ENCODE results near the gene PCSK4.

Gene PCSK4

DNA sequence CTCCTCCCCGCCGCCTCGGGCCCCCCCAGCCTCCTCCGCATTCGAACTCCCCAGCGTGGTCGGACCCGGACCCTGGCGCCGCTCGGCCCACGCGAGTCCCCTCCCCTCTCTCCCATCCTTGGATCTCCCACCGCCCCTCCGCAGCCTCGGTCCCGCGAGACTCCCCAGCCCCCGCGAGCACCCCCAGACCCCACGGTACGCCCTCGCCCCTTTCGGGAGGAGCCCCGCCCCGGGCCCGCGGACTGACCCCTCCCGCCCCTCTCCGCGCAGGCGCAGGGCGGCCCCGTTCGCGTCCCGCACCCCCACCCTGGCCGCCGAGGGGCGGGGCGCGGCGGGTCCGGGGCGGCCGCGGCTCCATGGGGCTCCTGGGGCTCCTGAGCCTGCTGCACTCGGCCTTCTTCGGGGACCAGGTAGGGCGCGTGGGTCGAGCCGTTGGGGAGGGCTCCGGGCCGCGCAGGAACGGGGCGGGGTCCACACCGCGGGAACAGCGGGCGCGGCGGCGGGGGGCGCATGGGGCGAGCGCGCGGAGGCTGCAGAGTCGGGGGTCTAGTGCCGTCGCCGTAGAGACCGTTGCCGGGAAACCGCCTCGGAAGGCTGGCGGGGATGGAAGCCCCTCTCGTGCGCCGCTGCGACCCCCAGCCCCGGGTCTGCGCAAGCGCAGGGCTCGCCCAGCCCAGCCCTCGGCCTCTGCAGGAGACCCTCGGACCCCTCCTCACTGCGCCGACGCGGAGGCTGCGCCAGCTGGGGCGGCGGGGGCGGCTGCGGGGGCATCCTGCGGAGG is 44.0 kb downstream of the PCSK4 start:
- H3K4me3 ChIP-seq (ENCODE audit: low read depth, low read length): peak overlapping the region; percentile 33
- TF ChIP-seq, protein P1, sequence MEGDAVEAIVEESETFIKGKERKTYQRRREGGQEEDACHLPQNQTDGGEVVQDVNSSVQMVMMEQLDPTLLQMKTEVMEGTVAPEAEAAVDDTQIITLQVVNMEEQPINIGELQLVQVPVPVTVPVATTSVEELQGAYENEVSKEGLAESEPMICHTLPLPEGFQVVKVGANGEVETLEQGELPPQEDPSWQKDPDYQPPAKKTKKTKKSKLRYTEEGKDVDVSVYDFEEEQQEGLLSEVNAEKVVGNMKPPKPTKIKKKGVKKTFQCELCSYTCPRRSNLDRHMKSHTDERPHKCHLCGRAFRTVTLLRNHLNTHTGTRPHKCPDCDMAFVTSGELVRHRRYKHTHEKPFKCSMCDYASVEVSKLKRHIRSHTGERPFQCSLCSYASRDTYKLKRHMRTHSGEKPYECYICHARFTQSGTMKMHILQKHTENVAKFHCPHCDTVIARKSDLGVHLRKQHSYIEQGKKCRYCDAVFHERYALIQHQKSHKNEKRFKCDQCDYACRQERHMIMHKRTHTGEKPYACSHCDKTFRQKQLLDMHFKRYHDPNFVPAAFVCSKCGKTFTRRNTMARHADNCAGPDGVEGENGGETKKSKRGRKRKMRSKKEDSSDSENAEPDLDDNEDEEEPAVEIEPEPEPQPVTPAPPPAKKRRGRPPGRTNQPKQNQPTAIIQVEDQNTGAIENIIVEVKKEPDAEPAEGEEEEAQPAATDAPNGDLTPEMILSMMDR (IDR thresholded peaks at IDR 0.05; ENCODE audit: low read depth, low read length): no peak

DNA sequence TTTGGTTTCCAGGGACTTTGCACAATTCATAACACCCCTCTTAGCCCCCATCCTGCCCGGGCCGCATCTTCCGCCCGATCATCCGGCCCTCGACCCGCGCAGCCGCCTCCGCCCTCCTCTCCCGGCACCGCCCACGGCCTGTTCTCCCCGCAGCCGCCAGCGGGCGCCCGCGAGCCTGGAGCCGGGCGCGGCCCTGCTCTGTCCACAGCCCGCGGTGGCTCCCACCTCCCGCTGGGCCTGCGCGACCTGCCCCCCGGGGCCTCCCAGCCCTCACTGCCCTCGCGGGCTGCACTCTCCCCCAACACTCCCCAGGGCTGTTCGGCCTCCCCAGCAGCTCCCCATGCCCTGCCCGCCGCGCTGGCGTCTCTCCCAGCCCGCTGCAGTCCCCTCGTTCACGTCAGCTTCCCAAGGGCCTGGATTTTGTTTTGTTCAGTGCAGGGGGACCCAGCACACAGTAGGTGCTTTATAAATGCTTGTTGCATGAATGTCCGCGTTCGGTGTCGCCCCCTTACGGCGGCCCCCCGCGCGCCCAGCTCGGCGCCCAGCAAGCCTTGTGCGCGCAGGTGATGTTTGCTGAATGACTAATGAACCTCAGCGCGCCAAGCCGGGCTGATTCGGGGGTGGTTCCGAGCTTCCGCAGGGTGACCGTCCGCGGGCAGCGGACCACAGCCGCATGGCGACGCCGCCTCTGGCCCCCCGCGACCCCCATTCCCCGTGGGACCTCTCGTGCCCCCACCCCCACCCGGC is 44.8 kb downstream of the PCSK4 start:
- peak overlapping the region; percentile 33; the same call in 1 of the 2 replicates for H3K4me3 ChIP-seq (ENCODE audit: low read depth, low read length)
- TF ChIP-seq, protein P1 (IDR thresholded peaks at IDR 0.05; ENCODE audit: low read depth, low read length): peak; percentile 82

DNA sequence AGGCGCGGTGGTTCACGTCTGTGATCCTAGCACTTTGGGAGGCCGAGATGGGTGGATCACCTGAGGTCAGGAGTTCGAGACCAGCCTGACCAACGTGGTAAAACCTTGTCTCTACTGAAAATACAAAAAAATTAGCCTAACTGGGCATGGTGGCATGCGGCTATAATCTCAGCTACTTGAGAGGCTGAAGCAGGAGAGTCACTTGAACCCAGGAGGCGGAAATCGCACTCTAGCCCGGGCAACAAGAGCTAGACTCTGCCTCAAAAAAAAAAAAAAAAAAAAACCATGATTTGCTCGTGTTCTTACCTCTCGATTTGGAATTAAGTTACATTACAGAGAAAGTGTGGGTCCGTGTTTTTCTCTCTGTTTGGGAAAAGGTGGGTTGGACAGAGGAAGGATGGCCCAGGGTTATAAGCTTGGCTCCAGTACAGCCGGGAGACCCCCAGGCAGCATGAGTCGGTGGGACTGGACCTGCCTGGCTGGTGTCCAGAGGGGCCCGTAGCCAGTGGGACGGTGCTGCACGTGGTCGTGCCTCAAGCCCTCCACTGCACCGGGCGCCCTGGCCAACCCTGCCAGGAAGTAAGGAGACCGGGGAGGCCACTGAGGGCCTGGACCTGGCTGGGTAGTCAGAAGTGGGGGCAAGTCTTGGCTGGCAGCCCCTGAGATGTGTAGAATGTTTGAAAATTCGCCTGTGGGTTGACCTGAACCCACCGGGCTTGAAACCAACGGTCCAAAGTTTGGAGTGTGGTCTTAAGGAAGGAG is 48.3 kb downstream of the PCSK4 start:
- no peak overlapping the region for H3K4me3 ChIP-seq (ENCODE audit: low read depth, low read length)
- TF ChIP-seq, protein P1 (IDR thresholded peaks at IDR 0.05; ENCODE audit: low read depth, low read length): no peak

DNA sequence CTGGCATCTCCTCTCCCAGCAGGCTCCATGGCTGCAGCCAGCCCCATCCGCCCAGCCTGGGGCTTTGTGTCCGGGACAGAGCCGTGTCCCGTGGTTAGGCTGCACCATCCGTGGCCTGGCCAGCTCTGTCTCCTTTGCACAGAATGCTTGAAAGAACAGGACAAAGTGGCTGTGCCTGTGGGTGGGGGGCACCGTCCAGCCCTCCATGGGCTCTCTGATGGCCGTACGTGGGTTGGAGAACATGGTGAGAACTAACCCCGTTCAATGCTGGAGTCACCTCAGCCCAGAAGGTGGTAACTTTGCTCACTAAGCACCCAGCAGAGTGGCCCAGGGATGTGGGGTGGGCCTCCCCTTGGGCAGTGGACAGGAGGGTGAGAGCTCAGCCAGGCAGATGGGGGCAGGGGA is 49.1 kb downstream of the PCSK4 start:
- TF ChIP-seq, protein P1 (IDR thresholded peaks at IDR 0.05; ENCODE audit: low read depth, low read length): no peak
- H3K4me3 ChIP-seq (ENCODE audit: low read depth, low read length): no peak overlapping the region

DNA sequence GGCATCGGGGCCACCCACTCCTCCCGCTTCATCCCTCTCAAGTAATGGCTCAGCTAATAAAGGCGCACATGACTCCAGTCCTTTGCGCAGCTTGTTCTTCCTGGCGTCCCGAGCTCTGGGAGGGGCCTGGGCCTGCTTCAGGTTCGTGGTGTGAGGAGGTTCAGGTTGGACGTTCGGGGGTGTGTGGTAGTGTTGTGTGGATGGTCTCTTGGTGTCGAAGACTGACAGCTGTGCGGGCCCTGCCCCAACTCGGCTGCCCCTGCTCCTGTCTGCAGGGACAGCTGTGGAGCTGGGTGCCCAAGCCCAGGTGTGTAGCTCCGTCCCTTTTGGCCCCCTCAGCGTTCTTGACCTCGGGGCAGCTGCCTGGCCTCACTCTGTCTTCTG is 49.7 kb downstream of the PCSK4 start:
- TF ChIP-seq, protein P1 (IDR thresholded peaks at IDR 0.05; ENCODE audit: low read depth, low read length): no peak
- H3K4me3 ChIP-seq (ENCODE audit: low read depth, low read length): no peak overlapping the region

DNA sequence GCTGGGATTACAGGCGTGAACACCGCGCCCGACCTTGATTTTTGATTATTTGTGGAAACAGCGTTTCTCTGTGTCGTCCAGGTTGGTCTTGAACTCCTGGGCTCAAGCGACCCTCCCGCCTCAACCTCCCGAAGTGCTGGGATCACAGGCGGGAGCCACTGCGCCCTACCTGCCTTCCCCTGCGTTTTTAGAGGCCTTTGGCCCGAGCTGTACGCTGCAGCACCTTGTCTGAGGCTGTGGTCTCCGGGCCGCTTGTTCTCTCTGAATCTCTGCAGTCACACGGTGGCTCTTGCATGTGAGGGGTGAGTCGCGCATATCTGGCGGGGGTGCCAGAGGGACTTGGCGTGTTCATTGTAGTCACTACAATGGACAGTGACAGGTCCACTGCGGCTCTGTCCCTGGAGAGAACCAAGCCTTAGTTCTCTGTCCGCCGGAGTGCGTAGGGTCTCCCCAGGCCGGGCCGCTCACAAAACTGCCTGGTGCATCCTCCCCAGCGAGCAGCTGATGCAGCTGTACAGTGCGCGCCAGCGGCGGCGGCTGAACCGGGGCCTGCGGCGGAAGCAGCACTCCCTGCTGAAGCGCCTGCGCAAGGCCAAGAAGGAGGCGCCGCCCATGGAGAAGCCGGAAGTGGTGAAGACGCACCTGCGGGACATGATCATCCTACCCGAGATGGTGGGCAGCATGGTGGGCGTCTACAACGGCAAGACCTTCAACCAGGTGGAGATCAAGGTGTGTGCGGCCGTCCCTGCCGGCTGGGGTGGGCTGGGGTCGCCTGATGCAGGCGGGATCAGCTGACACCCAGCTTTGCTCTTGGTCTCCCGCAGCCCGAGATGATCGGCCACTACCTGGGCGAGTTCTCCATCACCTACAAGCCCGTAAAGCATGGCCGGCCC is 50.4 kb downstream of the PCSK4 start:
- peak overlapping the region; percentile 73 for H3K4me3 ChIP-seq (ENCODE audit: low read depth, low read length)

DNA sequence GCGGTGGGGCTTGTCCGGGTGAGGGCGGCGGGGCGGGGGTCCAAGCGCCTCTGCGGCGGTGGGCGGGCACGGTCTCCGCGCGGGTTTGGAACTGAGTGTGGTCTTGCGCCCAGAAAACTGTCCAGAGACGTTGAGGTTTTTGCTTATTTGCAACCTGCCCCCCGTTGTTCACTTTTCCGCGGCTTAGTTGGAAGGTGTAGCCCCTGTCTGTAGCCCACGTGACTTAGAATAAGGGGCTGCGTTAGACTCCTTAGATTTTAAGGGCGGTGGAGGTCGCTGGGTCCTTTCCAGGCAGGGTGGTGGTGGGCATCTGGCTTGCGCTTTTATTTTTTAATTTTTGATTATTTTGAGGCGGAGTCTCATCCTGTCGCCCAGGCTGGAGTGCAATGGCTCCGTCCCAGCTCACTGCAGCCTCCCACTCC is 51.2 kb downstream of the PCSK4 start:
- TF ChIP-seq, protein P1 (IDR thresholded peaks at IDR 0.05; ENCODE audit: low read depth, low read length): no peak
- peak overlapping the region; percentile 73 for H3K4me3 ChIP-seq (ENCODE audit: low read depth, low read length)

Measured in WI38 (cell line).